Activated naive CD8-positive, alpha-beta T cell treated with anti-CD3 and anti-CD28 coated beads, Interleukin-2, amount 50 U/mL, for 16 hours (primary cell): Measurements from ENCODE around the gene CDK8.
"Not testable (repeated sequence)": the region's sequence is repeated elsewhere in the genome, so short reads cannot be mapped to it uniquely, and the experiment has no call there.

Experiments used
- DNase-seq: peaks from one replicate; pipeline ENCODE4 v3.0.0-alpha.2; 2020; ENCODE audit warnings: low read depth, low spot score

CDK8 gene

DNA sequence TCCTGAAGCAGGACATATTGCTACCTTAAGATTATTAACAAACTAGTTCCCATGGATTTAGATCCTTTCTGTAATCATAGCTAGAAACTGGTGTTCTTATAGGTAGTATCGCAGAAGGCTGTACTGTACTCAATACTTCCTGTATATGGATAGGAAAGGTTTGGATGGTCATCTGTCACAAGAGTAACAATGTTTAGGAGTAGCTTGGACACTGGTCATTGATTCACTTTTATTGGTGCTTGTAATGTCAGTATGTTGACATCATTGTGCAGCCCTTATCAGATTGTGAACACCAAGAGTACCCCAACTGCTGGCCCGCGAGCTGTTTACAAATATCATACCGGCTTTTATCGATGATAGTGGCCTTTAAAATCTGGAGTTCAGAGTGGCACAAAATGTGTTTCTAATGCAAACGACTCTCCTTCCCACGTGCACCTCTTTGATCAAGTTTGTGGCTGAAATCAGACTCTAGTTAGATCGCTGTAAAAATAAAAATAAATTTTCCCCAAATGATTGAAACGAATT is 605 bp upstream of the CDK8 start:
- DNase-seq: no peak

DNA sequence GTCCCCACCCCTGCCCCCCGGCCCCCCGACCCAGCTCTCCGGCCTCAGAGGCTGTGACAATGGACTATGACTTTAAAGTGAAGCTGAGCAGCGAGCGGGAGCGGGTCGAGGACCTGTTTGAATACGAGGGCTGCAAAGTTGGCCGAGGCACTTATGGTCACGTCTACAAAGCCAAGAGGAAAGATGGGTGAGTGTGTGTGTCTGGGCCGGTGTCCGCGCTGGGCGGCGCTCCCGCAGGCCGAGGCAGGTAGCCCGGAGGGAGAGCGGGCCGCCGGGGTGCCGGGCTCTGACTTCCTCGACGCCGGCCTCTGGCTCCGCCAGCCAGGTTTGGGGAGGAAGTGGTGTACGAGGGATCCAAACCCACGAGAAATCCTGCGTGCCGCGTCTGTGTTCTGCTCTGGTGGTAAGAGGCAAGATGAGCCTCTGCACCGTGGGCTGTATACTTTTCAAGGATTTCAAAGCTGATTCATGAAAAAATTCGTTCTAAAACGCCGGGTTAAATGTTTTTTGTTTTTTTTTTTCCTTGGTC is 718 bp downstream of the CDK8 start:
- peak; percentile 1 for DNase-seq

DNA sequence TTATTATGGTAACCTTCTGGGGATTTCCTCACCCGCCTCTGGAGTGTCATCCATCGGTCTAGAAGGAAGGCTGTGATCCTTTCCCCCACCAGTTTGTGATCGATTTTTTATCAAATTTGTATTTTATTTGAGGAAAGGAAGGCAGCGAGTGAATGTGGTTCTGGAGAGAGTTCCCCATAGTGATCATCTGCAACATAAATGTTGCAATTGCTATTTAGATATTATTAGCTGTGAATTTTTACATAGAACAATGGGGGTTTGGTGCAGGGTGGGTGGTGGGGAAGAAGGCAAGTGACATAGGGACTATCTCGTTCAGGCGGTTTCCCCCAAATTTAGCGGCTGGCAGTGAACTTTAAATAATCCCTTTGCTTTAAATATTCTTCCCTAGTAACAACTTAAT is 1.2 kb downstream of the CDK8 start:
- no peak for DNase-seq

DNA sequence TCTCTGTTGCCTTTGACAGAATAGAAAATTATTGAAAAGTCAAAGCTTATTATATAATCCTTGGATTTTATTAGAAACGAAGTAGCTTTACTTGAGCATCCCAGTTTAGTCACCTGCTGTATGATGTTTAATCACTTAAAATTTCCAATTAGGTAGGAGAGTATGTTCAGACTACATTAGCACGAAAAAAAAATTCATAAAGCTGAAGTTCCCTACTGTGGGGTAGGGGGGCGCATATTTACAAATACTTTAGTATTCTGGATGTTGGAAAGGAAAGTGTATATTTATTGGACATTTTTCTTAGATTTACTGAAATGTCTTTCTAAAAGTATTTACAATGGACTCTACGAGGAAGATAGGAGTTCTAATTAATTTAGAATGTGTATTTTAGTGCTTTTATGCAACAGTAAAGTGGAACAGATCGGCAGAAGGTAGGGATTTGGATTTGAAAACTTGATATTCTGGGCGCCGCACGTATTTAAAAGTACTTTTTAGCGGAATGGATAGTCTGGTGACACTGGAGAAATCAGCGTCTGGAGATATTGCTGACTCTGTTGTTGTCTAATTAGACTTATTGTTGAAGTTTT is 1.9 kb downstream of the CDK8 start:
- DNase-seq: no peak

DNA sequence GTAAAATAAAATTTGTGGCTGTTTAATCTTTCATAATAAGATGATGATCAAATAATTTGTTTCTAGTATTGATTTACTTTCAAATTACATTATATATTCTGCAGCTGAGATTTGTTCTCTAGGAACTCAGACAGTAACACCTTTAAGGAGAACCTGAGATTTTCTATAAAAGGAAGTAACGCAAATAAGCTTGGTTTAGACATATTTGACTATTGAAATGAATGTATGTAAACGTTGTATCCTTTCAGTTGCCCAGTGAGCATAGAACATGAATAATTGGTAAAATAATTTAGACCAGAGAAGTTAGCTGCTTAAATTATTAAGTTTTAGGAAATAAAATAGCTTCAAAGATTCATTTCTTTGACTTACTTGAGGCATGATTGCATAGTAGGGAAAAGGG is 3.1 kb downstream of the CDK8 start:
- DNase-seq: no peak

DNA sequence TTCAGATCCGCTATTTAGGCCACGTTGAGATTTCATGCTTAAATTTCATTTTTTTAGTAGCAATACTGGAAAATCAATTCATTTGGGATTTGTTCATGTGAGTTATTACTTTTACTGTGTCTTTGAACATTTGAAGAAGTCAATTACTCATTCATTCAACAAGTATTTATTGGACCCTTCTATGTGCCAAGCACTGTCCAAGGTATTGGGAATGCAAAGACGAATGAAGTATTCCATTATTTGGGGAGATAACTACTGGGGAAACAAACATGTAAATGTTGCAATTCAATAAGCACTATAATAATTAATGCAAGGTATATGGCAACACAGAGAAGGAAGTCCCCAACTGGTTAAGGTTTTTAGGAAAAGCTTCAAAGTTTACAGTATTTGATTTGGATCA is 5.7 kb downstream of the CDK8 start:
- no peak for DNase-seq

DNA sequence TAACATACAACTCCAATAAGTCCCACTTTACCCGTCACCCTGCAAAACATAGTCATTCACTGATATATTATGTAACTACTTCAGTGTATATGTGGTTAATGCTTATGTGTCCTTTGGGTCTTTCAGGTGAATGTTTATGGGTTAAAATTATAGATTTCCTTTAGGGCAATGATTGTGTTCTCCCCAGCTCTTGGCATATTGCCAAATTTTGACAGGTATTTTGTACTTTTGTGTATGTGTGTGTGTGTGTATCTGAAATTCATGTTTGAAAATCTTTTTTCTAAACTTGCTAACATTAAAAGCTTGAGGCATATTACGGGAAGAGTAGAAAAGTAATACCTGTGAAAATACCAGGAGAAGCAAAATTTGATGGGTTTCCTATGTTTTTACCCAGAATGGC is 8.2 kb downstream of the CDK8 start:
- no peak for DNase-seq

DNA sequence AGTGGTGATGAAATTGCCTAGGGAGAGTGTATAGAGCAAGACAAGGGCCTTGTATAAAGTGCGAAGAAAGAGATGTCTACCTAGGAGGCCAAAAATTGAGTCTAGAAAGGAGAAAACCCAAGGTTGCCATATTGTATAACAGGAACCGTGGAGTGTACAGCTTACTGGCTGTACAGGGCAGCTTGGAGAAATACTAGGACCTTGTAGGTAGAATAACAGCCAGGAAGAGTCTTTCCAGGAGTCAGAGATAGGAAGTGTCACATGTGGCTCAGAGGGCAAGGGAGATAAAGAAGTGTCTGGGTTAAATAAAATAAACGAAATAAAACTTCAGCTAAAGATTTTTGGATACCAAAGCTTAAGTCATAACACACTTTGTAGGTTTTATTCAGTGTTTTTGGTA is 12.4 kb downstream of the CDK8 start:
- no peak for DNase-seq

DNA sequence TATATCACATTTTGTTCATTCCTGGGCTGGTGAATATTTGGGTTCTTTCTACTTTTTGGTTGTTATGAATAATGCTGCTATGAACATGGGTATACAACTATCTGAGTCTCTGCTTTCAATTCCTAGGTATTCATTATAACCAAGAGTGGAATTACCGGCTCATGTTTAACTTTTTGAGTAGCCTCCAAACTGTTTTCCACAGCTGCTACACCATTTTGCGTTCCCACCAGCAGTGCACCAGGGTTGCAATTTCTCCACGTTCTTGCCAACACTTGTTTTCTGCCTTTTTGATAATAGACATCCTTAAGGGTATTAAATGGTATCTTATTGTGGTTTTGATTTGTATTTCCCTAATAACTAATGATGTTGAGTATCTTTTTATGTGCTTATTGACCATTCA is 16.8 kb downstream of the CDK8 start:
- DNase-seq: no peak

DNA sequence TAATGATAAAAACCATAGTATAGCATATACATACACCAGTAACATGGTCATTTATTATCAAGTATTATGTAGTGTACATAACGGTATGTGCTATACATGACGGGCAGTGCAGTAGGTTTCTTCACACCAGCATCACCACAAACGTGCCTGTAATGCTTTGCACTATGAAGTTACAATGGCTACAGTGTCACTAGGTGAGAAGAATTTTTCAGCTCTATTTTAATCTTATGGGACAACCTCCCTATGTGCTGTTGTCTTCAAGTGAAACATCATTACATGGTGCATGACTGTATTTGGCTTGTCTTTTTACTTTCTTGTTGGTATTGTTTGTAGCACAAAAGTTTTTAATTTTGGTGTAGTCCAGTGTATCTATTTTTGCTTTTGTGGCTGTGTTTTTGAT is 18.7 kb downstream of the CDK8 start:
- DNase-seq: no peak

DNA sequence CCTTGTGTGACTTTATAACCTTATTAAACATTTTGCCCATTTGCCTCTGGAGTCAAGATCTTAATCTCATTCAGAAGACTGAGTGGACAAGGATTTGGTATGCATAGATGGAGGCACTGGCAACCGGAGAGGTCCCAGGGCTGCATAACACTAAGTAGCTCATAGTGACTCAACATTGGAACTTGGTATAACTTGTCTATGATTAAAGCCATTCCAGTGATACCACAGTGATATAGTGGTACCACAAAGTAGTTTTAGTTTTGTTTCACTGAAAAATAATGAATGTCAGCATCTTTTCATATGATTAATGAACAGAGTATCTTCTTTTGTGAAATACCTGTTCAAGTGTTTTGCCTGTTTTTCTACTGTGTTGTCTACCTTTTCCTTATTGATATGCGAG is 26.4 kb downstream of the CDK8 start:
- no peak for DNase-seq

DNA sequence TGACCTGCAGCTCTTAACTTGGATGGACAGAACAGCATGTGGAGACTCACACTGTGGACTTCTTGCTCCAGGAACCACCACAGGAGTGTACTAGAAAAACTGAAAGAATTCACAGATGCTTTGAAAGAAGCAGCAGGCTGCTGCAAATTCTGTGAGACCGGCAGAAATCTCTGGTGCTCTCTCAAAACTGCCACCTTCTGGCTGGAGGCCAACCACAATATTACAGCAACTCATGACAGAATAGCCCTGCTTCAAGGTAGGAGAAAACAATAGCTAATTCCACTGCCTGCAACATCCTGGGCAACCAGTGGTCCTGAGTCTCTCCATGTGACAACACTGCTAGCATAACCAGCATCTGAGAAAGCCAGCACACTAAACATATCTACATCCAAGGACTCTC is 26.9 kb downstream of the CDK8 start:
- no peak for DNase-seq

DNA sequence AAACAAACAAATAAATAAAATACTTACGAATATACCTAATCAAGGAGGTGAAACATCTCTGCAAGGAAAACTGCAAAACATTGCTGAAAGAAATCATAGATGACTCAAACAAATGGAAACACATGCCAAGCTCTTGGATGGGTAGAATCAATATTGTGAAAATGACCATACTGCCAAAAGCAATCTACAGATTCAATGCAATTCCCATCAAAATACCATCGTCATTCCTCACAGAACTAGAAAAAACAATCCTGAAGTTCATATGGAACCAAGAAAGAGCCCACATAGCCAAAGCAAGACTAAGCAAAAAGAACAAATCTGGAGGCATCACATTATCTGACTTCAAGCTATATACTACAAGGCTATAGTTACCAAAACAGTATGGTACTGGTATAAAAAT is 32.0 kb downstream of the CDK8 start:
- DNase-seq: not testable (repeated sequence)

DNA sequence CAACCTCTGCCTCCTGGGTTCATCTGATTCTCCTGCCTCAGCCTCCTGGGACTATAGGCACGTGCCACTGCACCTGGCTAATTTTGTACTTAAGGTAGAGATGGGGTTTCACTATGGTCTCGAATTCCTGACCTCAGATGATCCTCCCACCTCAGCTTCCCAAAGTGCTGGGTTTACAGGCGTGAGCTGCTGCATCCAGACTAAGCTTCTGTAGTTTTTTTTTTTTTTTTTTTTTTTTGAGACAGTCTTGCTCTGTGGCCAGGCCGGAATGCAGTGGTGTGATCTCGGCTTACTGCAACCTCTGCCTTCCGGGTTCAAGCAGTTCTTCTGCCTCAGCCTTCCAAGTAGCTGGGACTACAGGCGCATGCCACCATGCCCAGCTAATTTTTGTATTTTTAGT is 34.9 kb downstream of the CDK8 start:
- DNase-seq: not testable (repeated sequence)

DNA sequence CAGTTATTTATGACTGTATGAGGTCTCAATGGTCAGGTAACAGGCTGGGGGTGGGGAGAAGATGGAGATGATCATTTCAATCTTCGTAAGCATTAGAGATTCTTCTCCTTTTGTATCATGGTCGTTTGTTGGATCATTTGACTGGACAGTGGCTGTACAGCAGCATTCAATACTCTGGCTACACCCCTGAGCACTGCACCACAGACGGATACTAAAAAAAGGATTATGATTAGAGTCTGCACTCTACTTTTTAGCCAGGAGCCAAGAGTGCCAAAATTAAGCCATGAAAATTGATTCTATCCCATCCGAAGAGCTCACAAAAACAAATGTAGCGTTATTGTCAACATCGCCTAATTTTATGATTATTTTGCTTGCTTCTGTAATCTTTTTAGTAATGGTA is 41.9 kb downstream of the CDK8 start:
- no peak for DNase-seq

DNA sequence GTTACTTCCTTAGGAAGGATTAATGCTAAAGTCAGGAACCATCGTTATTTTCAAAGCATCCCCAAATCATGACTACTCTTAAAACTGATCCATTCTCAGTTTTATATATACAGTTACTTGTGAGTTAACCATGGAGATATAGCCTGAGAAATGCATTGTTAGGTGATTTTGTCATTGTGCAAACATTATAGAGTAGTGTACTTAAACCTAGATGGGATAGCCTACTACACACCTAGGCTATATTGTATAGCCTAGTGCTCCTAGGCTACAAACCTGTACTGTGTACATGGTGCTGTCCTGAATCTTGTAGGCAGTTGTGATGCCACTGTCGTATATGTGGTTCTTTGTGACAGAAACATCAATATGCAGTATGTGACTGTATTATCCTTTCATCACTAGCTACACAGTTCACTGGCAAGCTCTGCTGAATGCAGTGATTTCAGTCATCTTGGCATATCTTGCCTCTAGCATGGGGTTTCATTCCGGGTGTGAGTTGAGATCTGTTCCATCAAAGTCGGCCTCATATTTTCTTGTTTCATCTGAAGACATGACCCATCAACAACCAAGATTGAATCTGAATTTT is 45.3 kb downstream of the CDK8 start:
- no peak for DNase-seq

DNA sequence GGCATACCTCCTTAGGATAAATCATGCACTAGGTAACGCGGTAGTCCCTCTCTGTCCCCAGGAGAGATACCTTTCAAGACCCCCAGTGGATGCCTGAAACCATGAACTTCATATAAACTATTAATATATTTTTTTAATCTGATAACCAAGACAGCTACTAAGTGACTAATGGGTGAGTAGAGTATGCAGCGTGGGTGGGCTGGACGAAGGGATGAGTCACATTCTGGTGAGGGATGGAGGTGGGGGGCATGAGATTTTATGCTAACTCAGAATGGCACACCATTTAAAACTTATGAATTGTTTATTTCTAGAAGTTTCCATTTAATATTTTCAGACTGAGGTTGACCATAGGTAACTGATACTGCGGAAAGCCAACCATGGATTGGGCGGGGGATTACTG is 46.2 kb downstream of the CDK8 start:
- DNase-seq: no peak

DNA sequence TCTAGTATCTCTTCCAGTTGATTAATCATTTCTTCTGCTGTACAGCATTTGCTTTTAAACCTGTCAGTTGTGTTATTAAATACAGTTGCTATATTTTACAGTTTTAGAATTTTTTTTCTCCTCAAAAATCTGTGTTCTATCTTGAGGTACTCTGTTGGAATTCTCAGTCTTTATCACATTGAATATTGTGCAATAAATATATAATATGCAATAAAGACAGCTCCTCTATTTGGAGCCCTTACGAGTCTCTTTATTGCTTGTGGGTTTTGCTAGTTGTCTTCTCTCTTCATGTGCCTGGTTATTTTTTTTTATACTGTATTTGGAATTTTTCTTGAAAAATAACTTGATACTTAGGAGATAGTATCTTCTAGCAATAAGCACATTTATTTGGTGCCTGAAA is 51.7 kb downstream of the CDK8 start:
- DNase-seq: no peak

DNA sequence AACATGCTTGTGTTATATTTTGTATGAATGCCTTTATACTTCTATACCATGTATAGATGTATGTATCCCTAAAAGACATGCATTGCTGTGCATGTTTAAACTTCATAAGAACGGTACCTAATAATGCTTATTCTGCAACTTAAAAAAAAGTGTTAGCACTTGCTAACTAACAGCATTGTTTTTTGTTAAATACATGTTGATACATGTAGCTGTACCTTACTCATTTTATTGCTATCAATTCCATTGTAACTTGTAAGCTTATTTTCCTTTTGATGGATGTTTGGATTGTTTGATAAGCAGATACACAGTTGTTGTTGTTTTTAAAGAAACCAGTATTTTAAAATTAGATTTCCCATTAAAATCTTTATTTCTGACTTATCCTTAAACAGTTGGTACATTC is 53.8 kb downstream of the CDK8 start:
- no peak for DNase-seq

DNA sequence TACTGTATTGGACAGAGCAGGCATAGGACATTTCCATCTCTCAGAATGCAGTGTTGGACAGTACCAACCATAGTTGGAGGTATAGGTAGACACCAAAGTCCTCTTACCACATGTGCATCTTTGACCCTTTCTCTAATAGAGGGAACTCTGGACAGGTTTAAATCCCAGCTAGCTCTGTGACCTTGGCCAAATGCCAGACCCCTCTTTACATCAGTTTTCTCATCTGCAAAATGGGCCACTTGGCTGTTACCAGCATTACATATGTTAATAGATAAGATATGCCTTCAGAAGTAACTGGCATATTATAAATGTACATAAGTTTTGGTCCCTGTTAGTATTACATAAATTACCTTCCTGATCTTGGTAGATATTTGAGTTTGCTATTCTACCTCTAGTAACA is 54.3 kb downstream of the CDK8 start:
- DNase-seq: no peak

DNA sequence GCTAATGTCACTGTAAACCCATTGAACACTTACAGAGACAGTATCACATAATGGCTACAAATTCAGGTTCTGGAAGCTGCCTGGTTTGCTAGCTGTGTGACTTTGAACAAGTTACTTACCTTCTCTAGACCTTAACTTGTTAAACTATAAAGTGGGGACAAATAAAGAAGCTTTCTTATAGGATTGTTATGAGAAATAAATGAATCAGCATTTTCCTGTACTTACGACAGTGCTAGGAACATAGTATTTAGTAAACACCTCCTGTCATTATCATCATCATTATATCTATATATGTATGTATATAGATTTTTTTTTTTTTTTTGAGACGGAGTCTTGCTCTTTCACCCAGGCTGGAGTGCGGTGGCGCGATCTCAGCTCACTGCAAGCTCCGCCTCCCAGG is 54.9 kb downstream of the CDK8 start:
- DNase-seq: no peak

DNA sequence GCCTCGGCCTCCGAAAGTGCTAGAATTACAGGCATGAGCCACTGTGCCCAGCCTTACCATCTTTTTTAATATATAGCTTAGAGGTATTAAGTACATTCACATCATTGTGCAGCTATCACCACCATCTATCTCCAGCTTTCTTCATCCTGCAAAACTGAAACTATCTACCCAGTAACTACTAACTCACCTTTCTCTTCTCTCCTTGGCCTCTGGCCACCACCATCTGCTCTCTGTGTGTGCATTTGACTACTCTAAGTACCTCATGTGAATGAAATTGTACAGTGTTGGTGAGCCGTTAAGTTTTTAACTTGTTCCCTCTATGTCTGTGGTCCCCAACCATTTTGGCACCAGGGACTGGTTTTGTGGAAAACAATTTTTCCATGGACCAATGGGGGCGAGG is 56.1 kb downstream of the CDK8 start:
- DNase-seq: no peak

DNA sequence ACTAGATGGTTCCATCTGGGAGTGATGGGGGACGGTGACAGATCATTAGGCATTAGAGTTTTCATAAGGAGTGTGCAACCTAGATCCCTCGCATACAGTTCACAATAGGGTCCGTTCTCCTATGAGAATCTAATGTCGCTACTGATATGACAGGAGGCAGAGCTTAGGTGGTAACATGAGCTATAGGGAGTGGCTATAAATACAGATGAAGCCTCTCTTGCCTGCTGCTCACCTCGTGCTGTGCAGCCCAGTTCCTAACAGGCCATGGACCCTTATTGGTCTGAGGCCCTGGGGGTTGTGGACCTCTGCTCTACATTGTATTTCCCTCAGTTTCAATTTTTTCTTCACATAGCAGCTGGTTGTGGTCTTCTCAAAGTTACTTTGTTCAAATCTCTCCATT is 56.5 kb downstream of the CDK8 start:
- no peak for DNase-seq

DNA sequence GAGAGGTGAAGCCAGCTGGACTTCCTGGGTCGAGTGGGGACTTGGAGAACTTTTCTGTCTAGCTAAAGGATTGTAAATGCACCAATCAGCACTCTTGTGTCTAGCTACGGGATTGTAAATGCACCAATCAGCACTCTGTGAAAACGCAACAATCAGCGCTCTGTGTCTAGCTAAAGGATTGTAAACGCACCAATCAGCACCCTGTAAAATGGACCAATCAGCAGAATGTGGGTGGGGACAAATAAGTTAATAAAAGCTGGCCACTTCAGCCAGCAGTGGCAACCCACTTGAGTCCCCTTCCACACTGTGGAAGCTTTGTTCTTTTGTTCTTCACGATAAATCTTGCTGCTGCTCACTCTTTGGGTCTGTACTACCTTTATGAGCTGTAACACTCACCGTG is 58.1 kb downstream of the CDK8 start:
- DNase-seq: not testable (repeated sequence)
